Mesothelial cell of epicardium (in vitro differentiated cells): ENCODE measurements around the gene UBE2G2. TPM values are rescaled to one million over a fixed set of nuclear protein-coding genes. Genes with fewer than 3 reads are reported as not detected.

Experiments used
- DNase-seq, 2 experiments: peaks; one replicate each; pipeline ENCODE4 v3.0.0; 2021; ENCODE audit warnings: low spot score in 2 of 2; ENCODE audit not compliant: unreplicated experiment in 2 of 2
- H3K27ac Mint-ChIP-seq: 2 replicates; pipeline ENCODE4 v1.8.0; 2021; ENCODE audit warnings: mixed read lengths
- H3K27me3 Mint-ChIP-seq: 2 replicates; pipeline ENCODE4 v1.8.0; 2021; ENCODE audit warnings: low read depth, mixed read lengths
- H3K36me3 Mint-ChIP-seq: 2 replicates; pipeline ENCODE4 v1.8.0; 2021; ENCODE audit warnings: mixed read lengths
- H3K4me1 Mint-ChIP-seq: 2 replicates; pipeline ENCODE4 v1.8.0; 2021; ENCODE audit warnings: mixed read lengths
- H3K4me3 Mint-ChIP-seq: 2 replicates; pipeline ENCODE4 v1.8.0; 2021; ENCODE audit warnings: mild to moderate bottlenecking, moderate library complexity, mixed read lengths
- H3K9me3 Mint-ChIP-seq: 2 replicates; pipeline ENCODE4 v1.8.0; 2021; ENCODE audit warnings: mixed read lengths
- total RNA-seq: library from RNA; stranded (reverse); gene quantifications from 3 replicates; pipeline ENCODE4 v1.2.1, GENCODE V29; 2021
- TF ChIP-seq, protein P1 (sequence below): fragments of 200-600 bp; sonication (generic); IDR thresholded peaks from one replicate; pipeline ENCODE4 v1.5.0; 2021; ENCODE audit warnings: antibody characterized with exemption; ENCODE audit not compliant: unreplicated experiment

The UBE2G2 gene
- total RNA-seq, 1 donor from 2014 or later = 95.4 TPM

DNA sequence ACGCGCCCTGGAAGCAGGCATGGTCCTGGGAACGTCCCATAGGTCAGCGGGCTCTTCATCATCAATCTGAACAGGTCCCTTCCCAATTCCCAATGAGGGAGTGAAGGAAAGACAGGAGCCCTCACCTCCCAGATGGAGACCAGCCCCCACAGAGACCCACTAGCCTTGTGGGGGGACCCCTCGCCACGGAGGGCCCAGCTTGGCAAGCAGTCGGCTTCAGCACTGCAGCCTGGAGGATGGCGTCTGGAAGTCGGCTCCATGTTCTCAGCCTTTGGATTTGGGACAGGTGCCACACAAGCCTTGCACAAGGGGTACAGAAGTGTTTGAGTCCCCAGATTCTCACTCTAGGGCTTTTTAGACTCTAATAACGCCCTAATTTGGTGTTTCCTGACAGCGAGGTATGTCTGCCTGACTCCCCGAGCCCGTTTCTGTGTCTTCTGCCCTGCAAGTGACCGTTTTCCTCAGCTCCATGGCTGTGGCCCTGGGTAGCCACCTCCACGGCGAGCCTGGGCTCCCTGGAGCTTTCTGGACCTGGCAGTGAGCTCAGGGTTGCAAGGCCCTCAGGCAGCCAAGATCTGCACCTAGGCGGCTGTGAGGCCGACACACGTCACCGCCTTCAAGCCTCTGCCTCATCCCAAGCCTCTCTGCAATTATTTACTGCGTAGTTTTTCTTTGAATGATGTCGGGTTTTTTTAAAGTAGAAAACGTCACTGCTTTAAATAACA lies 41.3 kb upstream of the UBE2G2 start:
- no peaks in the 10 kb centered on the region for H3K36me3 Mint-ChIP-seq
- peaks cover 13% of the 10 kb centered on the region for H3K4me1 Mint-ChIP-seq
- H3K9me3 Mint-ChIP-seq = no peaks in the 10 kb centered on the region
- DNase-seq = no peak
- H3K27ac Mint-ChIP-seq = no peak overlapping the region
- TF ChIP-seq, protein P1, sequence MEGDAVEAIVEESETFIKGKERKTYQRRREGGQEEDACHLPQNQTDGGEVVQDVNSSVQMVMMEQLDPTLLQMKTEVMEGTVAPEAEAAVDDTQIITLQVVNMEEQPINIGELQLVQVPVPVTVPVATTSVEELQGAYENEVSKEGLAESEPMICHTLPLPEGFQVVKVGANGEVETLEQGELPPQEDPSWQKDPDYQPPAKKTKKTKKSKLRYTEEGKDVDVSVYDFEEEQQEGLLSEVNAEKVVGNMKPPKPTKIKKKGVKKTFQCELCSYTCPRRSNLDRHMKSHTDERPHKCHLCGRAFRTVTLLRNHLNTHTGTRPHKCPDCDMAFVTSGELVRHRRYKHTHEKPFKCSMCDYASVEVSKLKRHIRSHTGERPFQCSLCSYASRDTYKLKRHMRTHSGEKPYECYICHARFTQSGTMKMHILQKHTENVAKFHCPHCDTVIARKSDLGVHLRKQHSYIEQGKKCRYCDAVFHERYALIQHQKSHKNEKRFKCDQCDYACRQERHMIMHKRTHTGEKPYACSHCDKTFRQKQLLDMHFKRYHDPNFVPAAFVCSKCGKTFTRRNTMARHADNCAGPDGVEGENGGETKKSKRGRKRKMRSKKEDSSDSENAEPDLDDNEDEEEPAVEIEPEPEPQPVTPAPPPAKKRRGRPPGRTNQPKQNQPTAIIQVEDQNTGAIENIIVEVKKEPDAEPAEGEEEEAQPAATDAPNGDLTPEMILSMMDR = no peak
- no peak overlapping the region for H3K4me3 Mint-ChIP-seq
- peaks cover 15% of the 10 kb centered on the region for H3K27me3 Mint-ChIP-seq

DNA sequence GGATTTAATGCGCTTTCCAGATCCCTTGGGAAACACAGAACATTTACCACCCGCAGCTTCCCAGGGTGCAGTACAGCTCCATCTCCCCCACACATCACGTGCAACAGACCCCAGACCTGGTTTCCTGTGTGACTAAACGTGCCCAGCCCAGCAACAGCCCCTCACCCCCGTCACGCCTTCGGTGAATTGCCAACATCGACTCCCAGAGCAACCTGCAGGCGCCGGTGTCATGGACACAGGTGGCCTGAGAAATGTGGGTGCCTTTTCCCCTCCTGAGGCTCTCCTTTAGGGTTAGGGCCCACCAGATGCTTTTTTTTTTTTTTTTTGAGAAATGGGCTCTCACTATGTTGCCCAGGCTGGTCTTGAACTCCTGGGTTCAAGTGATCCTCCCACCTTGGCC lies 40.5 kb upstream of the UBE2G2 start:
- H3K36me3 Mint-ChIP-seq = no peaks in the 10 kb centered on the region
- TF ChIP-seq, protein P1 = no peak
- H3K27me3 Mint-ChIP-seq = peaks cover 15% of the 10 kb centered on the region
- no peak overlapping the region for H3K4me3 Mint-ChIP-seq
- DNase-seq = no peak
- H3K4me1 Mint-ChIP-seq = peaks cover 13% of the 10 kb centered on the region
- no peak overlapping the region for H3K27ac Mint-ChIP-seq
- no peaks in the 10 kb centered on the region for H3K9me3 Mint-ChIP-seq

DNA sequence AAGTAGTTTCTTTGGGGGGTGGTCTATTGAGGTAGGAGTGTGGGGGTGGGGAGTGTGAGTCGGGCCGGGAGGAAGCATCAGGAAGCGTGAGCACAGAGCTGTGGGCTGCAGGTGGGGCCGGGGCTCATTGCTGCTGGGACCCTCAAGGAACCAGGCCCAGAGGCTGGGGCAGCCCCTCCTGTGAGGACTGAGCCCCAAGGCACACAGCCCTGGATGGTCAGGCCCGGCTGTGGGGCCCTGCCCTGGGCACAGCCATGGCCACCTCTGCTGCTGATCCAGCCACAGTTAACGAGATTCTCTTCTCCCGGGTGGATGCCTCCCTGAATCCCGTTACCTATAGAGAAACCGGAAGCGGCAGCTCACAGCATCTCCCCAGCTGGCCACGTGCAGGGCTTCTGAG lies 39.2 kb upstream of the UBE2G2 start:
- Mint-ChIP-seq H3K27me3 (peaks cover 15% of the 10 kb centered on the region), H3K4me1 (peaks cover 11% of the 10 kb centered on the region), H3K36me3 (no peaks in the 10 kb centered on the region), H3K4me3 (no peak overlapping the region), H3K27ac (no peak overlapping the region), H3K9me3 (no peaks in the 10 kb centered on the region)
- TF ChIP-seq, protein P1 = no peak
- DNase-seq = no peak

DNA sequence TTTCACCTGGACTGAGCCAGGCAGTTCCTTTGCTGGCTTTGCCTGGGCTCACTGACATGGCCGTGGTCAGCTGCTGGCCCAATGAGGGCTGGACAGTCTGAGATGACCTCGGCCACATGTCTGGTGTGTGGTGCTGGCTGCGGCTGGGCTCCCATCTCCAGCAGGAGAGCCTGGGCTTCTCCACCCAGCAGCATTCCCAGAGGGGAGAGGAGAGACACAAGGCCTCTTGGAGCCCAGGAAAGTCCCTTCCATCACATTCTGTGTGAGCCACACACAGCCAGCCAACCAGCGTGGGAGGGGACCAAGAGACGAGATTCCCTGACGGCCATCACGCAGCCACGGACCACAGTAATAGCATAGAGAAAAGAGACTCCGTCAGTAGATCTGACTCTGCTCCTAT lies 37.3 kb upstream of the UBE2G2 start:
- H3K36me3 Mint-ChIP-seq = no peaks in the 10 kb centered on the region
- no peak overlapping the region for H3K27ac Mint-ChIP-seq
- H3K9me3 Mint-ChIP-seq = no peaks in the 10 kb centered on the region
- peaks cover 4% of the 10 kb centered on the region for H3K4me1 Mint-ChIP-seq
- no peak overlapping the region for H3K4me3 Mint-ChIP-seq
- TF ChIP-seq, protein P1 = no peak
- peaks cover 9% of the 10 kb centered on the region for H3K27me3 Mint-ChIP-seq
- no peak for DNase-seq

DNA sequence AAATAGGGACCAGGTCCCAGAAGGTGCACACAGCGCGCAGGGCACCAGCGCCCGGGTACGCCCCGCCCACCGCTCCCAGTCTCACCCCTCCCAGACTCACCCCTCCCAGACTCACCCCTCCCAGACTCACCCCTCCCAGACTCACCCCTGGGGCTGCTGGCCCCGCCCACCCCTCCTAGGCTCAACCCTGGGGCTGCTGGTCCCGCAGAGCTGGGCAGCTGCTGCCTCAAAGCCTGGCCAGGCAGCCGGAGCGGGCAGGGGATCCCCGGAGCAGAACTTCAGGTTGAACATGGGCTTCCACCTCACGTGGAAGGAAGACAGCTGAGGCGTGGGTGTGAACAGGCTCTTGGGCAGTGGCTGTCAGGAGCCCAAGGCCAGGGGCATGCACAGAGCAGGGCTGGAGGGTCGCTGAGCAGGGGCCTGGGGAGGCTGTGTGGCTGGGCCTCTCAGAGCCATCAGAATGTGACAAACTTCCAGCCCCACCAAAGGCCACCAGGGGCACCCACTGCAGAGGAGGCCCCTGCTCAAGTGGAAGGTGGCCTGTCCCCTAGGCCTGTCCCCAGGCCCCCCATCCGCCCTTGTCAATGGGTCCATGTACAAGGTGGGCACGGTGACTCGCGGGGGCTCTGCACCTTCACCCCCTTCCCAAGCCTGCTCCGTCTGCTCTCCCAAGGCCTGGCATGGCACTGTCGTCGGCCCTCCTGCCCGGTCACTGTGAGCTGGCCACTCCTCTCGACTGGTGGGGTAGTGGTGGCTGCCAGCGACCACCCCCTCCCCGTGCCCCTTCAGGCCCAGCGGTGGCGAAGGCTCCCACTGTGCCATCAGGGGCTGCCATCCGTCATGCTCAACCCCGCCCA lies 36.6 kb upstream of the UBE2G2 start:
- TF ChIP-seq, protein P1 = no peak
- no peak for DNase-seq
- no peak overlapping the region for H3K27ac Mint-ChIP-seq
- H3K9me3 Mint-ChIP-seq = no peaks in the 10 kb centered on the region
- peaks cover 9% of the 10 kb centered on the region for H3K27me3 Mint-ChIP-seq
- no peaks in the 10 kb centered on the region for H3K36me3 Mint-ChIP-seq
- peaks cover 4% of the 10 kb centered on the region for H3K4me1 Mint-ChIP-seq
- no peak overlapping the region for H3K4me3 Mint-ChIP-seq
